ENCODE data around the gene KIRREL2. TPM values are rescaled to one million over a fixed set of nuclear protein-coding genes. Genes with fewer than 3 reads are reported as not detected.
"Not testable (repeated sequence)": the region's sequence is repeated elsewhere in the genome, so short reads cannot be mapped to it uniquely, and the experiment has no call there.

KIRREL2 gene
- total RNA-seq, 1 donor from 2014 or later: not detected

GRCh38 chr19:35888398-35888797, 31.7 kb downstream of the KIRREL2 start:
- peaks cover 51% of the 10 kb centered on the region for H3K36me3 ChIP-seq

GRCh38 chr19:35889370-35890112, 32.8 kb downstream of the KIRREL2 start:
- intact Hi-C loops (cut with micrococcal nuclease): loop anchor here (10.0 kb wide), 1 partner anchor 45 kb away; the partner anchor contains the start of gene LRFN3
- no peak for DNase-seq
- H3K36me3 ChIP-seq: peaks cover 62% of the 10 kb centered on the region
- H3K27me3 ChIP-seq (ENCODE audit: low read depth): no peaks in the 10 kb centered on the region
- no peak overlapping the region for H3K4me3 ChIP-seq
- no peaks in the 10 kb centered on the region for H3K9me3 ChIP-seq (replicated peaks)
- H3K4me1 ChIP-seq: no peaks in the 10 kb centered on the region
- no peak overlapping the region for H3K27ac ChIP-seq (replicated peaks)
- TF ChIP-seq, protein P1, sequence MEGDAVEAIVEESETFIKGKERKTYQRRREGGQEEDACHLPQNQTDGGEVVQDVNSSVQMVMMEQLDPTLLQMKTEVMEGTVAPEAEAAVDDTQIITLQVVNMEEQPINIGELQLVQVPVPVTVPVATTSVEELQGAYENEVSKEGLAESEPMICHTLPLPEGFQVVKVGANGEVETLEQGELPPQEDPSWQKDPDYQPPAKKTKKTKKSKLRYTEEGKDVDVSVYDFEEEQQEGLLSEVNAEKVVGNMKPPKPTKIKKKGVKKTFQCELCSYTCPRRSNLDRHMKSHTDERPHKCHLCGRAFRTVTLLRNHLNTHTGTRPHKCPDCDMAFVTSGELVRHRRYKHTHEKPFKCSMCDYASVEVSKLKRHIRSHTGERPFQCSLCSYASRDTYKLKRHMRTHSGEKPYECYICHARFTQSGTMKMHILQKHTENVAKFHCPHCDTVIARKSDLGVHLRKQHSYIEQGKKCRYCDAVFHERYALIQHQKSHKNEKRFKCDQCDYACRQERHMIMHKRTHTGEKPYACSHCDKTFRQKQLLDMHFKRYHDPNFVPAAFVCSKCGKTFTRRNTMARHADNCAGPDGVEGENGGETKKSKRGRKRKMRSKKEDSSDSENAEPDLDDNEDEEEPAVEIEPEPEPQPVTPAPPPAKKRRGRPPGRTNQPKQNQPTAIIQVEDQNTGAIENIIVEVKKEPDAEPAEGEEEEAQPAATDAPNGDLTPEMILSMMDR (IDR thresholded peaks at IDR 0.05; ENCODE audit: borderline replicate concordance): no peak

More at GRCh38 chr19:35888398-35888797, 31.7 kb downstream of the KIRREL2 start:
- Histone ChIP-seq H3K27ac (replicated peaks) (no peak overlapping the region), H3K9me3 (replicated peaks) (no peaks in the 10 kb centered on the region), H3K4me1 (no peaks in the 10 kb centered on the region), H3K4me3 (no peak overlapping the region), H3K27me3 (ENCODE audit: low read depth) (no peaks in the 10 kb centered on the region)
- intact Hi-C loops (cut with micrococcal nuclease): loop anchor here (10.0 kb wide), 1 partner anchor 46 kb away; the partner anchor contains the start of gene LRFN3
- TF ChIP-seq, protein P1 (IDR thresholded peaks at IDR 0.05; ENCODE audit: borderline replicate concordance): no peak
- DNase-seq: no peak

GRCh38 chr19:35890113-35890650, 33.5 kb downstream of the KIRREL2 start:
- Histone ChIP-seq H3K36me3 (peaks cover 69% of the 10 kb centered on the region), H3K4me1 (no peaks in the 10 kb centered on the region), H3K27me3 (ENCODE audit: low read depth) (no peaks in the 10 kb centered on the region), H3K9me3 (replicated peaks) (no peaks in the 10 kb centered on the region), H3K4me3 (no peak overlapping the region), H3K27ac (replicated peaks) (no peak overlapping the region)
- intact Hi-C loops (cut with micrococcal nuclease): no loop called here
- no peak for DNase-seq
- TF ChIP-seq, protein P1 (IDR thresholded peaks at IDR 0.05; ENCODE audit: borderline replicate concordance): no peak

DNA sequence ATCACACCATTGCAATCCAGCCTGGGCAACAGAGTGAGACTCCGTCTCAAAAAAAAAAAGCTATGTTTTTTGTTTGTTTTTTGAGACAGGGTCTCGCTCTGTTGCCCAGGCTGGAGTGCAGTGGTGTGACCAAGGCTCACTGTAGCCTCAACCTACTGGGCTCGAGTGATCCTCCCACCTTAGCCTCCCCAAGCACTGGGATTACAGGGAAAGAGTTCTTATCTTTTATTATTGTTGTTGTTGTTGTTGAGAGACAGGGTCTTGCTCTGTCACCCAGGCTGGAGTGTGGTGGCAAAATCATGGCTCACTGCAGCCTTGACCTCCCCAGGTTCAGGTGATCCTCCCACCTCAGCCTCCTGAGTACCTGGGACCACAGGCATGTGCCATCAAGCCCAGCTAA, 35.1 kb downstream of the KIRREL2 start:
- intact Hi-C loops (cut with micrococcal nuclease): not testable (repeated sequence)

GRCh38 chr19:35894342-35894741, 37.6 kb downstream of the KIRREL2 start:
- peaks cover 19% of the 10 kb centered on the region for H3K4me1 ChIP-seq
- intact Hi-C loops (cut with micrococcal nuclease): no loop called here
- no peak overlapping the region for H3K27ac ChIP-seq (replicated peaks)
- no peak overlapping the region for H3K4me3 ChIP-seq
- H3K27me3 ChIP-seq (ENCODE audit: low read depth): no peaks in the 10 kb centered on the region
- H3K36me3 ChIP-seq: peaks cover 65% of the 10 kb centered on the region
- no peaks in the 10 kb centered on the region for H3K9me3 ChIP-seq (replicated peaks)
- TF ChIP-seq, protein P1 (IDR thresholded peaks at IDR 0.05; ENCODE audit: borderline replicate concordance): no peak
- DNase-seq: no peak

More for the DNA sequence above, 35.1 kb downstream of the KIRREL2 start:
- H3K27me3 ChIP-seq (ENCODE audit: low read depth); H3K4me1 ChIP-seq; H3K27ac ChIP-seq (replicated peaks); DNase-seq; H3K9me3 ChIP-seq (replicated peaks); H3K4me3 ChIP-seq: not testable (repeated sequence)
- H3K36me3 ChIP-seq: peaks cover 85% of the 10 kb centered on the region

Measured in left ventricle myocardium inferior (tissue), 1 donor.